WTC11 (cell line): Measurements from ENCODE around the gene AZU1.

ENCODE experiments used
- CREB1 ChIP-seq: sonication (generic); formaldehyde crosslinking; IDR thresholded peaks from 2 replicates; pipeline ENCODE4 v1.8.0; 2023; ENCODE audit warnings: mild to moderate bottlenecking, missing genetic modification reagents
- CTCF ChIP-seq: fragments of 200-600 bp; IDR thresholded peaks from 2 replicates; pipeline ENCODE4 v1.8.0; 2022; ENCODE audit warnings: antibody characterized with exemption
- USF2 ChIP-seq: sonication (generic); formaldehyde crosslinking; IDR thresholded peaks from 2 replicates; pipeline ENCODE4 v1.8.1; 2023; ENCODE audit warnings: mild to moderate bottlenecking, missing genetic modification reagents, moderate library complexity
- ZBTB43 ChIP-seq: sonication (generic); formaldehyde crosslinking; IDR thresholded peaks from 2 replicates; pipeline ENCODE4 v1.8.1; 2023; ENCODE audit warnings: mild to moderate bottlenecking, missing genetic modification reagents
- ZNF512 ChIP-seq: sonication (generic); formaldehyde crosslinking; IDR thresholded peaks from 2 replicates; pipeline ENCODE4 v1.8.1; 2022; ENCODE audit warnings: missing genetic modification reagents, borderline replicate concordance

- no peak for TF ChIP-seq CTCF
- no peak for TF ChIP-seq ZNF512
- TF ChIP-seq CREB1 = no peak
- no peak for TF ChIP-seq USF2 (CRISPR knock-in tag)
- no peak for TF ChIP-seq ZBTB43 (CRISPR knock-in tag)
Measured at GRCh38 chr19:835210-835810, 7.7 kb downstream of the AZU1 start.
